Measurements from ENCODE around the gene MTX1. TPM values are rescaled to one million over a fixed set of nuclear protein-coding genes. Genes with fewer than 3 reads are reported as not detected.
"Not testable (repeated sequence)": the region's sequence is repeated elsewhere in the genome, so short reads cannot be mapped to it uniquely, and the experiment has no call there.

The MTX1 gene
- total RNA-seq, 2 donors from 2014 or later, result 20.7 to 28.5 TPM

DNA sequence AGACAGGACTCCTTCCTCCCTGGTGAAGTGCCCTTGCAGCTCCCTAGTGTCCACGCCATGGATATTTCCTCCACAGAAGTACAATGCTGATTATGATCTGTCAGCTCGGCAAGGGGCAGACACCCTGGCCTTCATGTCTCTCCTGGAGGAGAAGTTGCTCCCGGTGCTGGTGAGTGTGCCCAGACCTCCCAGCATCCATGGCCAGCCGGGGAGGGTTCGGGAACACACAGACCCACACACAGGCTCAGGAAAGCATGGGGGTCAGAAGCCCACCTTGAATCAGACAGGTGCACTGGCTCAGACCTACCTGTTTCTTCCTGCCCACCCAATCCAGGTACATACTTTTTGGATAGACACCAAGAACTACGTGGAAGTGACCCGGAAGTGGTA, 3.6 kb downstream of the MTX1 start:
- not testable (repeated sequence) for H3K27ac Mint-ChIP-seq
- H3K4me1 Mint-ChIP-seq, result peaks cover 30% of the 10 kb centered on the region

DNA sequence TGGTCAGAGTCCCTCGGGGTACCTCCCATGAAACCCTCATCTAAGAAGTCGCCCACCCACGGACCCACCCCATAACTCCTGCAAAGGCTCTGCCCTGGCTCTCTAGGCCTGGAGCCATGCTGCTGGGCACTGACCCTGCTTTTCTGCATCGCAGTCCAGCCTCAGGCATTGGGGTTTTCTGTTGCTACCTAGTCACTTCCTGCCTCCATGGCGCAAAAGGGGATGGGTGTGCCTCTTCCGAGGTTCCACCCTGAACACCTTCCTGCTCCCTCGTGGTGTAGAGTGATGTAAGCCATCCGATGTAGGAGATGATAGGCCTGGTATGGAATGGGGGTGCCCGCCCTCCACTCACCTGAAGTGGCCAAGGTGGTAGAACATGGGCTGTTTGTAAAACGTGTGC, 6.2 kb downstream of the MTX1 start:
- H3K4me1 Mint-ChIP-seq, result peaks cover 22% of the 10 kb centered on the region
- H3K27ac Mint-ChIP-seq, result peak overlapping the region; percentile 91
- H3K4me3 Mint-ChIP-seq, result peak overlapping the region; percentile 25
- not testable (repeated sequence) for DNase-seq; H3K36me3 Mint-ChIP-seq (ENCODE audit: low read depth); H3K27me3 Mint-ChIP-seq; H3K9me3 ChIP-seq (ENCODE audit: control insufficient read depth, low read length, poor library complexity, severe bottlenecking)
- ATAC-seq, result peak; percentile 85

More for the DNA sequence above, 3.6 kb downstream of the MTX1 start:
- not testable (repeated sequence) for H3K4me3 Mint-ChIP-seq; H3K27me3 Mint-ChIP-seq; H3K9me3 ChIP-seq (ENCODE audit: control insufficient read depth, low read length, poor library complexity, severe bottlenecking); H3K36me3 Mint-ChIP-seq (ENCODE audit: low read depth); DNase-seq; ATAC-seq

DNA sequence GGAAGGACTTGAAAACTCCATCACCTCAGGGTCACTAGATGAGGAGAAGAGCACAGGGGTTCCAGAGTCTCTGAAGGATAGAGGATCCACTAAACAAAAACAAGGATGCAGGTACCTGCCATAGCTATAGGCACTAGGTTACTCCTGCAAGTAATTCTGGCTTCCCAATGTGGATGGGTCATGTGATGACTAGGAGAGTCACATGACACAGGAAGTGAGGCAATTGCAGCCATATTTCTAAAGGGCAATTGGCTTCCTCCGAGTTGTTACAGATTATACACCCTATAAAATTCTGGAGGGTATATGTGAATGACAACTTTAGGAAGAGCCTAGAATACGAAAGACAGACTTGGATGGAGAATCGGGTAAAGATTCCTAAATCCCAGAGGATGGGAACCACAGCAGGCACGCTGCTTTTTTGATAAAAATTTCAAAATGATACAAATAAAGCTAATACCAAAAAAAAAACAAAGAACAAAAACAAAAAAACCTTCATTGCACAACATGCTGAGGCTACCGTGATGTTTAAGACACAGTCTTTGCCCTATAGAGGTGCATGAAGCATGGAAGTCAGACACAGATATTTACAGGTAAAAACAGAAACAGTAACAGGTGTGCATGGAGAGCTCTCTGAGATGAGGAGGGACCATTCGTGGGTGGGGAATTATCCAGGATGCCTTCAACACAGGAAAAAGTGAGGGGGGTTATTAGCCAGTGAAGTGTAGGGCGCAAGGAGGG, 10.5 kb downstream of the MTX1 start:
- peak overlapping the region; percentile 86 for H3K27ac Mint-ChIP-seq
- peaks cover 27% of the 10 kb centered on the region for H3K4me1 Mint-ChIP-seq
- DNase-seq (no peak), ATAC-seq (no peak)
- no peaks in the 10 kb centered on the region for H3K27me3 Mint-ChIP-seq
- H3K4me3 Mint-ChIP-seq, result no peak overlapping the region
- H3K36me3 Mint-ChIP-seq (ENCODE audit: low read depth), result no peaks in the 10 kb centered on the region
- no peaks in the 10 kb centered on the region for H3K9me3 ChIP-seq (ENCODE audit: control insufficient read depth, low read length, poor library complexity, severe bottlenecking)

DNA sequence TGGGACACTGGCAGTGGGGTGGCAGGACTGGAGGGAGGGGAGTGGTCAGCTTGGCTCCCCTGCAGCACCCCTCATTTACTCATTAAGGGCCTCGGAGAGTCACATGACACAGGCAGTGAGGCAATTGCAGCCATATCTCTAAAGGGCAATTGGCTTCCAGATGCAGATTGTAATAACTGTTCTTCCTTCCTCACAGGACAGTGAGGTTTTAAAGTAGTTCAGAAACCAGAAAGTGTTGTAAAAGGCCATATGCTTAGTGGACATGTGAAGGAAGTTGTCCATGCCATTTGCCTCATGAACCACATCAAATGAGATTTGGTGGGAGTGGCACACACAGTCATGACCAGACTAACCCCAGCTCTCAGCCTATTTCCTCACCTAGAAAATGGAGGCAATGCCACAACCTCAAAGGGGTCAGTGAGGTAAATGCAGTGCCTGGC, 11.1 kb downstream of the MTX1 start:
- Mint-ChIP-seq H3K4me1 (peaks cover 30% of the 10 kb centered on the region), H3K27me3 (no peaks in the 10 kb centered on the region), H3K27ac (peak overlapping the region; percentile 86), H3K36me3 (ENCODE audit: low read depth) (no peaks in the 10 kb centered on the region), H3K4me3 (no peak overlapping the region)
- H3K9me3 ChIP-seq (ENCODE audit: control insufficient read depth, low read length, poor library complexity, severe bottlenecking), result no peaks in the 10 kb centered on the region
- DNase-seq (no peak), ATAC-seq (peak; percentile 66)

DNA sequence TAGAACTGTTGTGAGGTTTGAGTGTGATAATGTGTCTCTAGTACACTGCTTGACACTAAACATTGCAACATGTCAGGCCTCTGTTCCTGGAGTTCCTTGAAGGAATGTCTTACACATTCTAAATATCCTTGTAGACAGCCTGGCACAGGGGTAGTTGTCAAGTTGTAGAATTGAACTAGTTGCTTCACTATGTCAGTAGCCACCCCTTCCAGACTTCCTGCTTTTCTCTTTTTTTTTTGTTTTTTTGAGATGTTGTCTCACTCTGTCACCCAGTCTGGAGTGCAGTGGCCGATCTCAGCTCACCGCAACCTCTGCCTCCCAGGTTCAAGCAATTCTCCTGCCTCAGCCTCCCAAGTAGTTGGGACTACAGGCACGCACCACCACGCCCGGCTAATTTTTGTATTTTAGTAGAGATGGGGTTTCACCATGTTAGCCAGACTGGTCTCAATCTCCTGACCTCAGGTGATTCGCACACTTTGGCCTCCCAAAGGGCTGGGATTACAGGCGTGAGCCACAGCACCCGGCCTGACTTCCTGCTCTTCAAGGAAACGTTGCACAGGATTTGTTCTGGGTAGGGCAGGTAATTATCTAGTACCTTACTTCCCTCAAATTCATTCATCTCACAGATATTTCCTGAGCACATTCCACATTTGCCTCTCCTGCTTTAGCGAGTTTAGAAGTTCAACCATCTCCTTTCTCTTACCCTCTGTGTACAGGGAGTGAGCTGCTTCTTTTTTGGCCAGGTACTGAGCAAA, 11.9 kb downstream of the MTX1 start:
- not testable (repeated sequence) for H3K4me3 Mint-ChIP-seq; H3K27me3 Mint-ChIP-seq; H3K9me3 ChIP-seq (ENCODE audit: control insufficient read depth, low read length, poor library complexity, severe bottlenecking); DNase-seq; ATAC-seq; H3K36me3 Mint-ChIP-seq (ENCODE audit: low read depth)
- Mint-ChIP-seq H3K4me1 (peaks cover 23% of the 10 kb centered on the region), H3K27ac (peak overlapping the region; percentile 41)

DNA sequence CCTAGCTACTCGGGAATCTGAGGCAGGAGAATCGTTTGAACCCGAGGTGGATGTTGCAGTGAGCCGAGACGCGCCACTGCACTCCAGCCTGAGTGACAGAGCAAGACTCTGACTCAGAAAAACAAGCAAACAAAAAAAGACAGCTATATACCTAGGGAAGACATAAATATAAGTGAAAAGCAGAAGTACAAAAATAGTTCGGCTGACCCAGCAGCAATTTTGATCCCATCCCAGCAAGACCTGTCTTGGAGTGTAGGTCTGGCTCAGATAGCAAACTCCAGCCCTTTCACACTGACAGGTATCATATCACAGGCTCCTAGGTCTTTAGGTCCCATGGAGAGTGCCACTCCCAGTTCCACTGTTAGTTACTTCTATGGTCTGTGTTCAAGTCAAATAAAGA, 14.6 kb downstream of the MTX1 start:
- ATAC-seq, result no peak

DNA sequence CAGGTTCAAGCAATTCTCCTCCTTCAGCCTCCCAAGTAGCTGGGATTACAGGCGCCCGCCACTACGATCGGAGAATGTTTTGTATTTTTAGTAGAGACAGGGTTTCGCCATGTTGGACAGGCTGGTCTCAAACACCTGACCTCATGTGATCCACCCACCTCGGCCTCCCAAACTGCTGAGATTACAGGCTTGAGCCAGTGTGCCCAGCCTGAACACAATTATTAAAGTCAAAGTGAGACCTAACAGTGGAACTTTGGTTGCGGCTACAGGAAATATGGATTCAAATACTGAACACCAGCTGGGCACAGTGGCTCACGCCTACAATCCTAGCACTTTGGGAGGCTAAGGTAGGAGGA, 16.9 kb downstream of the MTX1 start:
- DNase-seq; ATAC-seq; H3K9me3 ChIP-seq (ENCODE audit: control insufficient read depth, low read length, poor library complexity, severe bottlenecking); H3K36me3 Mint-ChIP-seq (ENCODE audit: low read depth); H3K27me3 Mint-ChIP-seq: not testable (repeated sequence)
- peak overlapping the region; percentile 94 for H3K4me3 Mint-ChIP-seq
- peak overlapping the region; percentile 99 for H3K27ac Mint-ChIP-seq
- H3K4me1 Mint-ChIP-seq, result peaks cover 26% of the 10 kb centered on the region

More for the DNA sequence above, 14.6 kb downstream of the MTX1 start:
- no peak for DNase-seq
- Mint-ChIP-seq H3K36me3 (ENCODE audit: low read depth) (no peaks in the 10 kb centered on the region), H3K27ac (no peak overlapping the region), H3K4me3 (no peak overlapping the region), H3K27me3 (no peaks in the 10 kb centered on the region), H3K4me1 (peaks cover 37% of the 10 kb centered on the region)
- H3K9me3 ChIP-seq (ENCODE audit: control insufficient read depth, low read length, poor library complexity, severe bottlenecking), result no peaks in the 10 kb centered on the region

DNA sequence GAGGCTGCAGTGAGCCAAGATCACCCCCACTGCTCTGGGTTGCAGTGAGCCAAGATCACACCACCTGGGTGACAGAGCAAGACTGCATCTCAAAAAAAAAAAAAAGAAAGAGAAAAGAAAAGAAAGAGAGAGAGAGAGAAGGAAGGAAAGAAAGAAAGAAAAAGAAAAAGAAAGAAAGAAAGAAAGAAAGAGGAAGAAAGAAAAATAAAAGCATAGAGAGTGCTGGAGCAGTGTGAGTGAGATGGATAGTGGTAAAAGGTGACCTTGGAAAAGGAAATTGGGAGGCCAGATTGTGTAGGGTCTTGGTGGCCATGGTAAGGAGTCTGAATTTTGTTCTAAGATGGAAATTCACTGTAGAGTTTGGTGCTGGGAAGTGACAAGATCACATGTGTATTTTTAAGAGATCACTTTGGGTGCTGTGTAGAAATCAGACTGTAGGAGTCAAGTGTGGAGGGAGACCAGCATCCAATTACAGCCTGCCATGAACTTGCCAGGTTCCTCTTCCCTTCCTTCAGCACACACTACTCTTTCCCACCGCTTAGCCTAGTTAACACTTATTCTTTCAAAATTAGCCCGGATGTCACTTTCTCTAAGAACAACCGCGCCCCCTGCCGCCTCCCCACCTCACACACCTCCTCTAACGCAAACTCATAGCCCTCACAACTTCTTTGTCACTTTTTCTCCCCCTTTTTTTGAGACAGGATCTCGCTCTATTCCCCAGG, 17.9 kb downstream of the MTX1 start:
- no peaks in the 10 kb centered on the region for H3K36me3 Mint-ChIP-seq (ENCODE audit: low read depth)

DNA sequence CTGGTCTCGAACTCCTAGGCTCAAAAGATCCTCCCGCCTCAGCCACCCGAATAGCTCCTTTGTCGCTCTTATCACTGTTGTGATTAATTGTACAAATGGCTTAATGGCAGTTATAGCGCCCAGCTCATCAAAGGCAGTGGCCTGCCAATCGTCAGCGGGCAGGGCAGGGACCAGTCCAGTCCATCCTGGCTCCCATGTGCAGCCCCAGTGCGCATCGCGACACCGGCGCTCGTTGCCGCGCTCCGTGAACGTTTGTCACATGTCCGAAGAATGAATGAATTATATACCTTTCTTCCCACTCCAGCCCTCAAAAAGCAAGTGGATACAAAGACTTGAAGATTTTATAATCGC, 18.4 kb downstream of the MTX1 start:
- H3K27ac Mint-ChIP-seq, result peak overlapping the region; percentile 99
- no peaks in the 10 kb centered on the region for H3K9me3 ChIP-seq (ENCODE audit: control insufficient read depth, low read length, poor library complexity, severe bottlenecking)
- H3K27me3 Mint-ChIP-seq, result no peaks in the 10 kb centered on the region
- H3K4me1 Mint-ChIP-seq, result peaks cover 26% of the 10 kb centered on the region
- no peaks in the 10 kb centered on the region for H3K36me3 Mint-ChIP-seq (ENCODE audit: low read depth)
- peak overlapping the region; percentile 94 for H3K4me3 Mint-ChIP-seq
- DNase-seq, result no peak
- ATAC-seq, result peak; percentile 10

More for the DNA sequence above, 17.9 kb downstream of the MTX1 start:
- Mint-ChIP-seq H3K27me3 (no peaks in the 10 kb centered on the region), H3K4me3 (peak overlapping the region; percentile 94), H3K27ac (peak overlapping the region; percentile 99), H3K4me1 (peaks cover 26% of the 10 kb centered on the region)
- ATAC-seq (peak; percentile 53), DNase-seq (peak; percentile 65 to 74 (median 73))
- no peaks in the 10 kb centered on the region for H3K9me3 ChIP-seq (ENCODE audit: control insufficient read depth, low read length, poor library complexity, severe bottlenecking)

DNA sequence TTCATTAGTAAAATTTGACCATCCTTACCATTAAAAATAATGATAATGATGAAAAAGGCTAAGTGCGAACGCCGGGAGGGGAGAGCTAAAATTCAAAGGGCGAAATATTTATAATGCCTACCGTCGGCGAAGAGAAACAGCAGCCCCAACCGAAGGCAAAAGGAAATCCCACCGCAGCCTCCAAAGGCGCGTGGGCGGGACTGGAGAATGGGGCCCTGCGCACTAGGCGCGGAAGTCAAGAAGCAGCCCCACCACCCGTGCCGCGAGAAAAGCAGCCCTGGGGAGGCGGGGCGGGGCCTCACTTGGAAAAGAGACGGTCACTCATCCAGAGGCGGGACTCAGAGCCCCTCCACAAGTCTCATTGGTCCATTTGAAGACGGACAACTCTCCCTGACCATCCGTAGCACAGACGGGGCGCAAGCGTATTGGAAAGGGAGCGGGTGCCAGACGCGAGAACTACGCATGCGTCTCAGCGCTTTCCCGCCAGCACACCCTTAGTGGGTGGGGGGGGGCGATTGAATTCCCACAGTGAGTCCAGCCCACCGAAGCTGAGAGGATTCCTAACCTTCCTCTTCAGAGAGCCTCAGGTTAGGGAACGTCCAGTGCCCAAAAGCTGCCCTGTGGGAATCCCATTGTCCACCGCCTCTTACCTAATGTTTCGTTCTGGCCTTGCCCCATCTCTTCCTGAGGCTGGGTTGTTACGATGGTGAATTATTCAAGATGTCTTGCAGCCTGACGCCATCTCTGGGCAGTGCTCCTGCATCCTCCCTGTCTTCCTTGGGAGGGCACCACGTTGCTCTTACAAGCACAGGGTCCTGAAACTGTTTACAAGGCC, 19.0 kb downstream of the MTX1 start:
- peak; percentile 95 for ATAC-seq

DNA sequence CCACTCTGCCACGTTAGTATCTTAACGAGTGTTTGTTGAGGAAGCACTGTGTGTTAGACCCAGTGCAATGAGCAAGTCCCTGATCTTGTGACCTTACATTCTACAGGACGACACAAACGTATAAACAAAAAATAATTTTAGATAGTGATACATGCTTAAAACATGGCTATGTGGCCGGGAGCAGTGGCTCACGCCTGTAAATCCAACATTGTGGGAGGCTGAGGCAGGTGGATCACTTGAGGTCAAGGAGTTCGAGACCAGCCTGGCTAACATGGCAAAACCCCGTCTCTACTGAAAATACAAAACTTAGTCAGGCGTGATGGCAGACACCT, 19.6 kb downstream of the MTX1 start:
- peak overlapping the region; percentile 78 for H3K4me3 Mint-ChIP-seq
- DNase-seq (no peak), ATAC-seq (no peak)
- peaks cover 26% of the 10 kb centered on the region for H3K4me1 Mint-ChIP-seq
- H3K9me3 ChIP-seq (ENCODE audit: control insufficient read depth, low read length, poor library complexity, severe bottlenecking), result no peaks in the 10 kb centered on the region
- H3K27ac Mint-ChIP-seq, result peak overlapping the region; percentile 99
- H3K36me3 Mint-ChIP-seq (ENCODE audit: low read depth), result no peaks in the 10 kb centered on the region
- H3K27me3 Mint-ChIP-seq, result no peaks in the 10 kb centered on the region

More for the DNA sequence above, 19.0 kb downstream of the MTX1 start:
- Mint-ChIP-seq H3K27ac (peak overlapping the region; percentile 99), H3K27me3 (no peaks in the 10 kb centered on the region), H3K36me3 (ENCODE audit: low read depth) (no peaks in the 10 kb centered on the region), H3K4me1 (peaks cover 26% of the 10 kb centered on the region), H3K4me3 (peak overlapping the region; percentile 94)
- DNase-seq, result peak; percentile 92 to 97 (median 96)
- no peaks in the 10 kb centered on the region for H3K9me3 ChIP-seq (ENCODE audit: control insufficient read depth, low read length, poor library complexity, severe bottlenecking)

DNA sequence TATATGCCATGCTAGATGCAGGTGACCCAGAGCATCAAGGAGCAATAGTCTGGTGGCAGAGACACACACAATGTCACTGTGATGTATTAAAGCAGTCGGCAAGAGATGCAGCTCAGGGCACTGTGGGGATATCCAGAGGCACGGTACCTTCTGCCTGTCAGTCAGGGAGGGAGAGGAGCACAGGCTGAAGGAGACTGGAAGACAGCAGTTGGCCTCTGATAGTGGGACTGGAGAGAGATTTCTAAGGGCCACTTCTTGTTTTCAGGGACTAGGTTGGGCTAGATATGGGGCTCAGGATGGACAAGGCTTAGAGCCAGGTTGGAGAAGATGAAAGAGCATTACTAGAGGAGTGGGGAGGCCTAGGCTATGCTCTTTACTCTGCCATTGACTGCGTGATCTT, 22.8 kb downstream of the MTX1 start:
- not testable (repeated sequence) for H3K27me3 Mint-ChIP-seq; DNase-seq; H3K9me3 ChIP-seq (ENCODE audit: control insufficient read depth, low read length, poor library complexity, severe bottlenecking); H3K36me3 Mint-ChIP-seq (ENCODE audit: low read depth); H3K4me3 Mint-ChIP-seq; ATAC-seq
- Mint-ChIP-seq H3K4me1 (peaks cover 25% of the 10 kb centered on the region), H3K27ac (peak overlapping the region; percentile 89)

All from T-helper 17 cell (primary cell).